IPS DF 19.7 (cell line): ENCODE data around the gene UGT1A8.
A peak's percentile ranks its signal among the peaks of the same experiment; 100 is the strongest.
"Not testable (repeated sequence)": the region's sequence is repeated elsewhere in the genome, so short reads cannot be mapped to it uniquely, and the experiment has no call there.

Experiments used
- DNase-seq: peaks from one replicate; pipeline ENCODE4 v3.0.0-alpha.2; 2013; ENCODE audit warnings: low read depth, low spot score

The UGT1A8 gene

GRCh38 chr2:233639860-233640259 lies 22.4 kb downstream of the UGT1A8 start:
- no peak for DNase-seq

- DNase-seq = peak; percentile 23
Observed at GRCh38 chr2:233643128-233643527, 25.7 kb downstream of the UGT1A8 start.

GRCh38 chr2:233646033-233646432 lies 28.6 kb downstream of the UGT1A8 start:
- DNase-seq = not testable (repeated sequence)

DNA sequence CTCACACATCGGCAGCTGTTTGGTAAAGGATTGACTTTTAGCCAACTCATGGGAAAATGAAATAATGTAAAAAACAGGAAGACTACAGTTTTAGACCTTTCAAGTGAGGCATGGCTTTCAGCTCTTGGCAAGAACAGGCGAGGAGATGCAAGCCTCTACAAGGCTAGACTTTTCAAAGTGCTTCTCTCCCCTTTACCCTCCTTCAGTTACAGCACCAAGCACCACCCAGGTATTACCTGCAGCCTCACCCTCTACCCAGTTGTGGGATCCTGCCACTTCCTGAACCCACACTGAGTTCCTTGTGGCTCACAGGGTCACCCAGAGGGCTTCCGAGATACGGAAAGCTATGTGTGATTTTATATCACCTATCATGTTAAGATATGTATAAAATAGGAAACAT lies 33.5 kb downstream of the UGT1A8 start:
- no peak for DNase-seq

DNA sequence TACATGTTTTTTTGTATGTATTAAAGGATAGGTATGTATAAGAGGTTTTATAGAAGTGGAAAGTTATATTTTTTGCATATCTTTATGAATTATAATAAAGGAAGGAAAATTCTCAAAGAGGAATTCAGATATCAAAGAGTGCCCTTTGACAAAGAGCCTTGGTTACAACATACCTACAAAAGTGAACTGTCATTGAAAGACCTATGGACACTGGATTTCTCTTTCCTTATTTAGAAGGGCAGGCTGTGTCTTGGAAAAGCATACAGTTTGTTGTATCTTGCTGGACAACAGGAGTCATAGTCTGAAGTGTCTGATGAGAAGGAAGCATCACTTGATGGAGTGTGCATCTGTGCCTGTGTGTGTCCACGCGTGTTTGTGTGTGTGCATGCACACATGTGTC lies 34.0 kb downstream of the UGT1A8 start:
- no peak for DNase-seq

- no peak for DNase-seq
Observed at GRCh38 chr2:233654501-233654900, 37.1 kb downstream of the UGT1A8 start.

DNA sequence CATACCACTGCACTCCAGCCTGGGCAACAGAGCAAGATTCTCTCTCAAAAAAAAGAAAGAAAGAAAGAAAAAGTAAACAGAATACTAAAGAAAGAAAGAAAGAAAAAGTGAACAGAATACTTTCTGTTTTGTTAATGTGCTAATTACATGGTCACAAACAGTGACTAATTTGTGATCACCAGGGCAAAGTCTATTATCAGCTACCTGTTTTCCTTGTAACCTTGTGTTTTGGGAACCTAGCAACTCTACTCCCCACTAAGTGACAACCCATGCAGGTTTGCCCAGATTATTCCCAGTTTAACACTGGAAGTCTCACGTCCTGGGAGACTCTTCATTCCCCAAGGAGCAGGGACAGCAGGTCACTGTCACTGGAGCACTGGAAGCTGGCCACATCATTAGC lies 37.6 kb downstream of the UGT1A8 start:
- no peak for DNase-seq

- DNase-seq = not testable (repeated sequence)
Observed at GRCh38 chr2:233655943-233656342, 38.5 kb downstream of the UGT1A8 start.

DNA sequence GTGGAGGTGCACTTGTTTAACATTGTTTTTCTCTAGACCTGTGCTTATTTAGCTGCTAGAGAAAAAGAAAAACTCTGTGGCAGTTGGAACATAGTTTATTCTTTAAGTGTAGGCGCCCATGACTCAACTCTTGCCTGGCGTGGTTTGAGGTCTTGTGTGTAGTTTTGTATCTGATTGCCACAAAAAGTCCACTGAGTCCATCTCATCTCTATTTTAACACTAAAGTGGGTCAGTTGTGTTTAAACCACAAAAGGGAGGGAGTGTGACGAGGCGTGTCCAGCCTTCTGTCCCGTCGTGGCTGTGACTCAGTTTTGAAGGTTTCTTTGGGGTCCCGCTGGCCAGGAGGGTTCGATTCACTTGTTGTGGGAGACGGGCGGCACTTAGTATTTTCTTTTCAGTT lies 39.0 kb downstream of the UGT1A8 start:
- DNase-seq = no peak

DNA sequence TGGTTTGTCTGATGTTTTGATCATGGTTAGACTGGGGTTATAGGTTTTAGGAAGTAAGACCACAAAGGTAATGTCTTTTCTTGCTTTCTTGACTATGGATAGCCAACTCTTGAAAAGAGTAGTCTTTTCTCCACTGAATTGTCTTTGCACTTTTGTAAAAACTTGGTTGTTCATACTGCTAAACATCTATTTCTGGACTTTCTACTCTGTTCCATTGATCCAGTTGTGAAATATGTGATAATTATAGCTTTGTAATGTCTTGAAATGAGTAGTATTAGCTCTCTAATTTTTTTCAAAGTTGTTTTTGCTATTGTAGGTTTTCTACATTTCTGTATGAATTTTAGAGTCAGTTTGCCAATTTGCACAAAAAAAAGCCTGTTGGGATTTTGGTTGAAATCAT lies 41.2 kb downstream of the UGT1A8 start:
- DNase-seq = no peak

- DNase-seq = no peak
Observed at GRCh38 chr2:233663911-233664310, 46.5 kb downstream of the UGT1A8 start.

DNA sequence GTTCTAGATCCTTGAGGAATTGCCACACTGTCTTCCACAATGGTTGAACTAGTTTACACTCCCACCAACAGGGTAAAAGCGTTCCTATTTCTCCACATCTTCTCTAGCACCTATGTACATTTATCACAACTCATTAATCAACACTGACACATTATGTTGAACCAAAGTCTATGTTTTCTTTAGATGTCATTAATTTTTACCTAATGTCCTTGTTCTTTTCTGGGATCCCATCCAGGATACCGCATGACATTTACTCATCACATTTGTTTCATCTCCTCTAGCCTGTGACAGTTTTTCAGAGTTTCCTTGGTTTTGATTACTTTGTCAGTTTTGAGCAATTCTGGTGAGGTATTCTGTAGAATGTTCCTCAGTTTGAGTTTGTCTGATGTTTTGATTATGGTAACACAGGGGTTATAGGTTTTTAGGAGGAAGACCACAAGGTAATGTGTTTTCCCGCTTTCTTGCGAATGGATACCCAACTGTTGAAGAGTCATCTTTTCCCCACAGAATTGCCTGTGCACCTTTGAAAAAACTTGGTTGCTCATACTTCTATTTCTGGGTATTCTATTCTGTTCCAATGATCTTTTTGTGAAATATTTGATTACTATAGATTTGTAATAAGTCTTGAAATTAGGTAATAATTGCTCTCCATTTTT lies 51.3 kb downstream of the UGT1A8 start:
- no peak for DNase-seq

DNA sequence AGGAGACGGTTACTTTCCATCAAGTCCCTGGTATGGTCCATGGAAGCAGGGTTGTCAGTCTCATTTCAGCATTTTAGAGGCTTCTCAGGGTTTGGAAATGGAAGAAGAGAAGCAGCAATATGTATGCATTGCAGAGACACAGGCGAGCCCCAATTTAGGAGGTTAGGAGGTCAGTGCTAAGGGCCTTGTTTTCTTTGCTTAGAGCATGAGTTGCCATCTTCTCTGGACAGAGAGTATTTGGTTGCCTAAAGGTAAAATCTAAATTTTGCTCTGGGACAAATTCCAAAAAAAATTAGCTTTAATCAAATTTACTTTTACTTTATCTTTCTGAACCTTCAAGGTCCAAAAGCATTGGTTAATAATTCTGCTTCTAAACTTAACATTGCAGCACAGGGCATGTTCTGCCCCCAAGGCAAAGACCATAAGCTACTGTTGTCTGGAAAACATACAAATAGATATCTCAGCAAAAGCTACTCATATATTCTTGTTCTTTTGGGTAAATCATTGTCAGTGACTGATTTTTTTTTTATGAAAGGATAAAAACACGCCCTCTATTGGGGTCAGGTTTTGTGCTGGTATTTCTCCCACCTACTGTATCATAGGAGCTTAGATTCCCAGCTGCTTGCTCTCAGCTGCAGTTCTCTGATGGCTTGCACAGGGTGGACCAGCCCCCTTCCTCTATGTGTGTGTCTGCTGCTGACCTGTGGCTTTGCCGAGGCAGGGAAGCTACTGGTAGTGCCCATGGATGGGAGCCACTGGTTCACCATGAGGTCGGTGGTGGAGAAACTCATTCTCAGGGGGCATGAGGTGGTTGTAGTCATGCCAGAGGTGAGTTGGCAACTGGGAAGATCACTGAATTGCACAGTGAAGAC lies 54.1 kb downstream of the UGT1A8 start, which contains the start of gene UGT1A9:
TSS of gene UGT1A9 (plus strand) at position 609 of the 872 bp plus-strand sequence. CDS start at position 646, 37 bp downstream.
- no peak for DNase-seq

- no peak for DNase-seq
Observed at GRCh38 chr2:233672886-233673285, 55.5 kb downstream of the UGT1A8 start.

- DNase-seq = no peak
Observed at GRCh38 chr2:233673896-233674295, 56.5 kb downstream of the UGT1A8 start.

DNA sequence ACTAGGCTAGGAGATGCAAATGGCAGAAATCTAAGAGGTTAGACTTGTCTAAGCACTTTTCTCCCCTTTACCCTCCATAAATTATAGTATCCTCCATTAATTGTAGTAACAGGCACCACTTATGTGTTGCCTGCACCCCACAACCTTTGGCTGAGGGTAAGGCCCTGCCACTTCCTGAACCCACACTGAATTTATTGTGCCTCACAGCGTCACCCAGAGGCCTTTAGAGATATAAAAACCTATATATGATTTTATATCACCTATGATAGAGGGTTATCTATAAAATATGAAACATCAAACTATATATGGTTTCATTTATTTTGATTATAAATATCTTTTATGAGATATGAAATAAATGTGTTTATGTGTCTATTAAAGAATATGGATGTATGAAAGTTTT lies 56.9 kb downstream of the UGT1A8 start:
- DNase-seq = no peak

DNA sequence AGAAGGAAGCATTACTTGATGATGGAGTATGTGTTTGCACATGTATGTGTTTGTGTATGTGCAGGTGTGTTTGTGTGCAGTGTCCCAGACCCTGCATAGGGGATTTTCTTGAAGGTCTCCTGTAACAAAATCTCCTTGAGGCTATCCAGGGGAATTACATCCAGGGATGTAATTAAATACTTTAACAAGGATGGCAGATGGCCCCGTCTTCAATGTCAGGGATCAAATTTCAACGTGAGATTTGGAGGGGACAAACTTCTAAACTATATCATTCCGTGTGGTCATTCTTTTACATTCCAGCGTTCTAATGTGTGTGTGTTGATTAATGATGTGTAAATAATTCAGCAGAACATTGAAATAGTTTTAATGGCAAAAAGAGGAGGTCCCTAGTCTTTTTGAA lies 57.6 kb downstream of the UGT1A8 start:
- no peak for DNase-seq

- no peak for DNase-seq
Observed at GRCh38 chr2:233676046-233676445, 58.6 kb downstream of the UGT1A8 start.

- DNase-seq = no peak
Observed at GRCh38 chr2:233679196-233679595, 61.8 kb downstream of the UGT1A8 start.

DNA sequence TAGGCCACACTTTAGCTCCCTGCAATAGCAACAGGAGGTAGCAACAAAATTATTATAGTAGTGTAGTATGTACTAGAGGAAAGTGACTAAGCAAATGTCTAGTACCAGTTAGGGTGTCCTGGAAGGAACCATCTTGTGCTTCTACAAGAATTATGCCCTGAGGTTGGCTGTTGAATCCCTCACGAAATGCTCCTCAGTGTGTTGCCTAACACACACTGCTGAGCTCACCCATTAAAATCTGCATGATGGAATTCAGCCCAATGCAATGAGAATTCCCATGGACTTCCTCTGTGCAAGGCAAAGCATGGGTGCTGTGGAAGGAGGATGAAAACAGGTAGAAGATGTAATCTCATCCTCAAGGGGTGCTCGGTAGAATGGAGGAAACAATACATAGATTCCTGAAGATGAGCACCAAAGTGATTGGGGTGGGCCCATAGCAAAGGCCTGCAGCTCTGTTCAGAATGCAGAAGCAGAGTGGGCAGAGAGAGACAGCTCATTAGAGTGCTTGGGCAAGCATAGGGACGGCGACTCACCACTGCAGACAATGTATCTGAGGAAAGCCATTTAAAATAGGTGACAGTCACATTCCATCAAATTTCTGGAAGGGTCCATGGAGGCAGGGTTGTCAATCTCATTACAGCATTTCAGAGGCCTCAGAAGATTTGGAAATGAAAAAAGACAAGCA lies 63.1 kb downstream of the UGT1A8 start:
- no peak for DNase-seq

GRCh38 chr2:233681521-233682099 lies 64.2 kb downstream of the UGT1A8 start, which contains the start of gene UGT1A7:
Gene UGT1A7, plus strand, starts transcription at chr2:233681901. Its CDS starts 37 bp downstream, at chr2:233681938.
- DNase-seq = no peak

GRCh38 chr2:233684640-233685039 lies 67.2 kb downstream of the UGT1A8 start:
- DNase-seq = no peak
